Fibroblast of skin of right biceps (primary cell): Measurements from ENCODE around the gene TMCO4.
A peak's percentile ranks its signal among the peaks of the same experiment; 100 is the strongest.
"Not testable (repeated sequence)": the region's sequence is repeated elsewhere in the genome, so short reads cannot be mapped to it uniquely, and the experiment has no call there.

Source experiments
- DNase-seq: peaks from one replicate; pipeline ENCODE4 v3.0.0-alpha.2; 2013

Gene TMCO4

GRCh38 chr1:19651141-19651737 is 148.5 kb downstream of the TMCO4 start:
- DNase-seq, result peak; percentile 47

GRCh38 chr1:19650416-19651140 is 149.1 kb downstream of the TMCO4 start:
- DNase-seq, result no peak

GRCh38 chr1:19648689-19649088 is 151.0 kb downstream of the TMCO4 start:
- DNase-seq, result peak; percentile 24

- no peak for DNase-seq
Observed at GRCh38 chr1:19648239-19648638, 151.5 kb downstream of the TMCO4 start.

GRCh38 chr1:19647643-19648042 is 152.1 kb downstream of the TMCO4 start:
- no peak for DNase-seq

- DNase-seq, result no peak
Observed at GRCh38 chr1:19646377-19647319, 153.1 kb downstream of the TMCO4 start.

- DNase-seq, result no peak
Observed at GRCh38 chr1:19645411-19646251, 154.1 kb downstream of the TMCO4 start.

- DNase-seq, result peak; percentile 33
Observed at GRCh38 chr1:19644681-19645410, 154.9 kb downstream of the TMCO4 start.

- DNase-seq, result no peak
Observed at GRCh38 chr1:19644395-19644680, 155.4 kb downstream of the TMCO4 start.

GRCh38 chr1:19643602-19644394 is 155.9 kb downstream of the TMCO4 start, which contains the start of gene NBL1:
Gene NBL1, plus strand, starts transcription at chr1:19644311. Its CDS starts 10,720 bp downstream, at chr1:19655031.
- peak; percentile 68 for DNase-seq

GRCh38 chr1:19643121-19643520 is 156.6 kb downstream of the TMCO4 start:
- DNase-seq, result no peak

GRCh38 chr1:19640363-19641316 is 159.1 kb downstream of the TMCO4 start:
- no peak for DNase-seq

GRCh38 chr1:19639999-19640362 is 159.7 kb downstream of the TMCO4 start:
- no peak for DNase-seq

- DNase-seq, result not testable (repeated sequence)
Observed at GRCh38 chr1:19639228-19639627, 160.5 kb downstream of the TMCO4 start.

- no peak for DNase-seq
Observed at GRCh38 chr1:19637606-19638005, 162.1 kb downstream of the TMCO4 start.

GRCh38 chr1:19636749-19637148 is 163.0 kb downstream of the TMCO4 start:
- DNase-seq, result not testable (repeated sequence)

GRCh38 chr1:19636065-19636464 is 163.7 kb downstream of the TMCO4 start:
- DNase-seq, result no peak

GRCh38 chr1:19635646-19636045 is 164.1 kb downstream of the TMCO4 start:
- DNase-seq, result no peak

GRCh38 chr1:19635064-19635463 is 164.7 kb downstream of the TMCO4 start:
- not testable (repeated sequence) for DNase-seq

GRCh38 chr1:19633106-19633505 is 166.6 kb downstream of the TMCO4 start:
- DNase-seq, result no peak
